ENCODE results near the gene KLHDC1.
"Not testable (repeated sequence)": the region's sequence is repeated elsewhere in the genome, so short reads cannot be mapped to it uniquely, and the experiment has no call there.

The KLHDC1 gene

DNA sequence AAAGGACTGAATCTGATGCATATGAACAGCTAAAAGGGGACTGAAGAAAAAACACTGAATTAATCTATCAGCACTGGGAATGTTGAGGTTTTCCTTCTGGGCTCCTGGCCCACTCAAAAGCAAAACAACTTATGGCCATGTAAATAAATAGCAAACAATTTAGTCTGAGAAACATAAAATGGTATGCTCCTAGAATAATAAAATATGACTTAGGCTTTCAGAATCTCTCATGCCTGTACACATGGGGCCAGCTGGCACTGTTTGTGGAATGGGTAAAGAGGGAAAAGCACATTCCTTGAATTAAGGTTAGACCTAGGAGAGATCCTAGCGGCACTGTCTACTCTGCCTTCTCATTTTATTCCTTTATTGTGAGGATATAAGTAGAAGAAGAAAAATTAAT lies 81.2 kb downstream of the KLHDC1 start:
- intact Hi-C loops (cut with DNase I) = no loop called here
- no peak for DNase-seq

DNA sequence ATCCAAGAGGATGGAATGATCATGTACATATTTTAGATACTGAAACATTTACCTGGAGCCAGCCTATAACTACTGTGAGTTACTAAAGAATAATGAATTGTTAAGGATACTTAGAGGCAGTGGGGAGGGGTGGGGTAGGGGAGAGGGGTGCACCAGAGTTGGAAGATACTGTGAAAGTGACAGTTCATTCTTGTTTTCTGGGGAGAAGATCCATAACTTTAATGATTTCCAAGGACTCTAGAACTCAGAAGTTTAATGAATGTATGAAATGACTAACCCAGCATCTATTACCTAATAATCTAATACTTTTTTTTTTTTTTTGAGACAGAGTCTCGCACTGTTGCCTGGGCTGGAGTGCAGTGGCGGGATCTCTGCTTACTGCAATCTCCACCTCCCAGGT lies 85.5 kb downstream of the KLHDC1 start:
- intact Hi-C loops (cut with DNase I) = no loop called here
- no peak for DNase-seq

DNA sequence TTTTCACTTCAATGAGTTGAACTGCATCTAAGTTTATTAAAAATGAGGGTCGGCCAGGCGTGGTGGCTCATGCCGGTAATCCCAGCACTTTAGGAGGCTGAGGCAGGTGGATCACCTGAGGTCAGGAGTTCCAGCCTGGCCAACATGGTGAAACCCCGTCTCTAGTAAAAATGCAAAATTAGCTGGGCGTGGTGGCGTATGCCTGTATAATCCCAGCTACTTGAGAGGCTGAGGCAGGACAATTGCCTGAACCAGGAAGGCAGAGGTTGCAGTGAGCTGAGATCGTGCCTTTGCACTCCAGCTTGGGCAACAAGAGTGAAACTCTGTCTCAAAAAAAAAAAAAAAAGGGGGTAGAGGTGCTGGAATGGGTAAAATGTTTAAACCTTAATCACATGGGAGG lies 88.1 kb downstream of the KLHDC1 start:
- intact Hi-C loops (cut with DNase I) = not testable (repeated sequence)

DNA sequence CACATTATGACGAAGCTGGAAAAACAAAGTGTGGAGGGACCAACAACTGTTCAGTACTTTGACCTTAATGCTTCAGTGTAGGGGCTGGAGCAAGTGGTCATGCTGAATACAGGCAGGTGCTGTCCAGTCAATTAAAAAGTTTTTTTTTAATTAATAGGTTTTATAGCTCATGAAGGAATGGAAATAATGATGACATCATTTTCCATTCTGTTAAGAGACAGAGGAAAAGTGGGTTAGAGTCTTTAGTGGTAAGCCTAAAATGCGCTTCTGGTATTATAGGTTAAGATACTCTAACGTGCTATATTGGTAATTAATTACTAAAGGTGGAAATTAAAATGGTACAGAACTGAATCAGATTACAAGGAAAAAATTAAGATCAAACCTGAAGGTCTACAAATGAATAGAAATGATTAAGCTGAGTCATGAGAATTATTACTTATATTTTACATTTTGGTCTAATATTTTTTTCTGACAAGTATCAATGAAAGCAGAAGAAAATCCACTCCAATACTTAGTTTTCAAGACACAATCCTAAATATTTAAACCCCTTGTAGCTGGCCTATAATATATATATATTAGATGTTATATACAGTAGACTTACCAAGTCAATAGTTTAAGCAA lies 90.6 kb downstream of the KLHDC1 start:
- DNase-seq = no peak
- intact Hi-C loops (cut with DNase I) = no loop called here

More for the DNA sequence above, 88.1 kb downstream of the KLHDC1 start:
- peak in 1 of 10 donors; percentile 38 for DNase-seq

DNA sequence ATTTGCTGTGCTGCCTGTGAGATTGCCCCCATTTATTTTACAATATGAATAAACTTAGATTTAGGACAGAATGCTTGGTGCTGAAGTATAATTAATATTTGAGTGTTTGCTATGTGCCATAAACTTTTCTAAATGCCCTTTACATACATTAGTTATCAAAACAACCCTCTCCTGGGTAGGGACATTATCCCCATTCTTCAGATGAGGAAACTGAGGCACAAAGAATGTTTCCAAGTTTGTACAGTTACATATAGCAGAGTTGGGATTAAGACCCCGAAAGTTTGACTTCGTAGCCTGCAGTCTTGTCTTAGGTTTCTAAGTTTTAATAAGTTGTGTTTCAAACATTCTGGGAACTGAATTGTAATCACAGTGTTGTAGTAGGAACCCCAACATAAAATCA lies 93.4 kb downstream of the KLHDC1 start:
- DNase-seq = no peak
- intact Hi-C loops (cut with DNase I) = no loop called here

DNA sequence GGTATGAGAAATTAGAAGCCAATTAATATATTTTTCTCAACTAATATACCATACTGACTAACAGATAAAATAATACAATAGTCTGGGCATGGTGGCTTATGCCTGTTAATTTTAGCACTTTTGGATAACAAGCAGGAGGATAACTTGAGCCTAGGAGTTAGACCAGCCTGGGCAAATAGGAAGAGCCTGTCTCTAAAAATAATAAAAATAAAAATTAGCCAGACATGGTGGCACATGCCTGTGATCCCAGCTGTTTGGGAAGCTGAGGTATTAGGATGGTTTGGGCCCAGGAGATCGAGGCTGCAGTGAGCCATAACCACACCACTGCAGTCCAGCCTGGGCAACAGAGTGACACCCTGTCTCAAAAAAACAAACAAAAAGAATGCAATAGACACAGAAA lies 99.7 kb downstream of the KLHDC1 start:
- no peak for DNase-seq
- intact Hi-C loops (cut with DNase I) = no loop called here

DNA sequence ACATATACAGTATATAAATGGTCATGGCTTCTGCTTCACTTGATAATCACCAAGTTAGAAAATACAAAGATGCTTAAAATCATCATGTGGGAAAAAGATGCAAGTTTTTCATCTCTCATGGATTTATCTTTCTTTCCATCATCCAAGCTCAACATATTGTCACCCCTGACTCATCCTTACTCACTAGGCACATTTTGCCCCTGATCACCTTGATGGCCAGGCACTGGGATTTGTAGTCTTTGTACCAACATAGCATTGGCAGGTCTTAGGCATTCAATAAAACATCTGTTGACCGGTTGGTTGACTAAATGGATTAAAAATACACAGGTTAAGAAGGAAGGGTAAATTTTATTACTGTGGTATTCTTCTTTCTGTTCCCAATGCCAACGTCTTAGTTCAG lies 103.1 kb downstream of the KLHDC1 start:
- intact Hi-C loops (cut with DNase I) = no loop called here

More for the DNA sequence above, 103.1 kb downstream of the KLHDC1 start:
- no peak for DNase-seq

Data from posterior cingulate gyrus (tissue), 11 donors.